ENCODE results near the gene GAS6.

- TF ChIP-seq EZH2 (IDR thresholded peaks at IDR 0.05; ENCODE audit: borderline replicate concordance, insufficient read depth, low read depth, low read length, poor library complexity, severe bottlenecking) = no peak
- TF ChIP-seq CTCF (IDR thresholded peaks at IDR 0.05) = no peak
Observed at GRCh38 chr13:113846636-113847318, 17.1 kb downstream of the GAS6 start.
